Raji (cell line): ENCODE measurements around the gene CDC42BPA.

ENCODE experiments used
- POLR2A ChIP-seq: IDR thresholded peaks from 2 replicates; pipeline ENCODE4 v1.6.1; 2011; ENCODE audit warnings: low read depth, low read length, control low read depth; ENCODE audit not compliant: insufficient read depth

The CDC42BPA gene

GRCh38 chr1:227343727-227344551, 25.6 kb upstream of the CDC42BPA start:
- no peak for TF ChIP-seq POLR2A

GRCh38 chr1:227343206-227343605, 24.9 kb upstream of the CDC42BPA start:
- no peak for TF ChIP-seq POLR2A

GRCh38 chr1:227342075-227342829, 24.0 kb upstream of the CDC42BPA start:
- TF ChIP-seq POLR2A = no peak

GRCh38 chr1:227335242-227336020, 17.1 kb upstream of the CDC42BPA start:
- TF ChIP-seq POLR2A = no peak

- no peak for TF ChIP-seq POLR2A
These were observed 15.1 kb upstream of the CDC42BPA start for GRCh38 chr1:227333423-227333822.

- TF ChIP-seq POLR2A = no peak
These were observed 12.2 kb upstream of the CDC42BPA start for GRCh38 chr1:227330279-227331076.

GRCh38 chr1:227328405-227329019, 10.2 kb upstream of the CDC42BPA start:
- TF ChIP-seq POLR2A = no peak

- no peak for TF ChIP-seq POLR2A
These were observed 6.9 kb upstream of the CDC42BPA start for GRCh38 chr1:227325156-227325555.

- TF ChIP-seq POLR2A = no peak
These were observed 5.6 kb upstream of the CDC42BPA start for GRCh38 chr1:227323967-227324268.

- no peak for TF ChIP-seq POLR2A
These were observed 5.1 kb upstream of the CDC42BPA start for GRCh38 chr1:227323171-227323966.

GRCh38 chr1:227322376-227322775, 4.1 kb upstream of the CDC42BPA start:
- TF ChIP-seq POLR2A = no peak

GRCh38 chr1:227321035-227321434, 2.7 kb upstream of the CDC42BPA start:
- TF ChIP-seq POLR2A = no peak

- TF ChIP-seq POLR2A = no peak
These were observed 2.2 kb upstream of the CDC42BPA start for GRCh38 chr1:227320476-227320875.

- TF ChIP-seq POLR2A = no peak
These were observed 738 bp upstream of the CDC42BPA start for GRCh38 chr1:227318853-227319607.
